ENCODE measurements around the gene ZBTB20.

The ZBTB20 gene

GRCh38 chr3:114432310-114432709, 714.8 kb downstream of the ZBTB20 start:
- DNase-seq (ENCODE audit: low read depth, low spot score) = no peak
- TF ChIP-seq CTCF (IDR thresholded peaks at IDR 0.05; ENCODE audit: insufficient read depth, low read length, missing control alignments) = no peak
- ChIA-PET CTCF (interaction anchor here (1.5 to 3.2 kb wide), 3 partner anchors 10 to 27 kb away, joined by 4 to 20 read pairs (median 9); no protein-coding TSS in a partner anchor), POLR2A (no interaction called here)
- H3K4me3 ChIP-seq (ENCODE audit: low read depth, low read length) = no peak overlapping the region

- ChIA-PET POLR2A (no interaction called here), CTCF (no interaction called here)
- no peak for TF ChIP-seq CTCF (IDR thresholded peaks at IDR 0.05; ENCODE audit: insufficient read depth, low read length, missing control alignments)
- H3K4me3 ChIP-seq (ENCODE audit: low read depth, low read length) = no peak overlapping the region
- DNase-seq (ENCODE audit: low read depth, low spot score) = no peak
Measured at GRCh38 chr3:114428044-114428595, 719.0 kb downstream of the ZBTB20 start.

DNA sequence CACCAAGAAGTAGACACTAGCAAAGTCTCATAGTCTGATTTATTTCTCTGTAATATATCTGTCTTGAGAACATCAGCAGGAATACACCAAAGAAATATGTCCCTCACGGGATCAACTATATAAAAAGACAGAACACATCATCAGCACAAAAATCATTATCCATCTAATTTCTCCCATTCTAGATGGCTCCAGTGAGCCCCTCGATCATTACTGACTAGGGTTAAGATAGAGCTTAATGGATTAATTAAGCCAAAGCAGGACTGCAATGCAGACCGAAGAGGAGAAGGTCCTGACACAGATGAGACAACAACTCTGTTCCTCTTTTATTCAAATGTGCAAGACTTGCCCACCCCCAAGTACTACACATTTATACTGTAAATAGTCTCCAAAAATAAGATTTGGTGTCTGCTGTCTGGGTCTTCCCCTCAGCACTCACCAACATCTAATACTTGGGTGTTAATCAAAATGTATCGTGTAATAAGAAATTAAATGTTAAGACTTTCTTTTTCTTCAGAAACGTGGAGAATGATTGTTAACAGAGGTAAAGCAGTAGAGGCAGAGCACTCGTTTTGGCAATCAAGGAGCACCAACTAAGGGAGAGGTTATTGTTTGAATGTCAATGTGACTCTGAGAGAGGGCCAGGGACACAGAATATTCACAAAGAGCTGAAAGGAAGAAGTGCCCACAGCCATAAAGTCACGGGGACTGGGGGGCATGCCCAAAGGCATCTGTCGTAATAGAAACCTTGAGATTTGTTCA, 719.6 kb downstream of the ZBTB20 start:
- H3K4me3 ChIP-seq (ENCODE audit: low read depth, low read length) = no peak overlapping the region
- POLR2A ChIA-PET = no interaction called here
- TF ChIP-seq CTCF (IDR thresholded peaks at IDR 0.05; ENCODE audit: insufficient read depth, low read length, missing control alignments) = no peak
- CTCF ChIA-PET = no interaction called here
- DNase-seq (ENCODE audit: low read depth, low spot score) = no peak

DNA sequence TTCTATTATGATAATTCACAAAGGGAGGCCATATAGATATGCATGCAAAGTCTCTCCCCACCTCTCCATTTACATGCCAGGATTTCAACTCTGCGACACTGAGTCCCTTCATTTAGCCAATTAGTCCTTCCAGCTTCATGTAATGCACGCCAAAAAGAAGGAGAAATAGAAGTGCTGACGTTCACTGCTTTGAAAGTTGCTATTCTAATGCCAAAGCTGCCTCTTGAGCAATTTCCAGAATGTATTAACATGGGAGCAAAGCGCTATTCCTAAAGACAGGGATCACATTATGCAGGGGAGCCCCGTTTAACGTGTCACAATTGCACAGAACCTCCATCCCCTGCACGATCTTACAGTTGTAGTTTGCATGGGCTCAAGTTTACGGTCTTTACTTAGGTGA, 722.8 kb downstream of the ZBTB20 start:
- POLR2A ChIA-PET = no interaction called here
- H3K4me3 ChIP-seq (ENCODE audit: low read depth, low read length) = no peak overlapping the region
- TF ChIP-seq CTCF (IDR thresholded peaks at IDR 0.05; ENCODE audit: insufficient read depth, low read length, missing control alignments) = no peak
- CTCF ChIA-PET = interaction anchor here (0.8 to 3.6 kb wide), 4 partner anchors 11 to 63 kb away, joined by 3 to 18 read pairs (median 4); no protein-coding TSS in a partner anchor
- DNase-seq (ENCODE audit: low read depth, low spot score) = no peak

- ChIA-PET POLR2A (no interaction called here), CTCF (interaction anchor here (1.6 to 11.4 kb wide), 5 partner anchors 9 to 59 kb away, joined by 5 to 121 read pairs (median 15); no protein-coding TSS in a partner anchor)
- no peak for DNase-seq (ENCODE audit: low read depth, low spot score)
- no peak for TF ChIP-seq CTCF (IDR thresholded peaks at IDR 0.05; ENCODE audit: insufficient read depth, low read length, missing control alignments)
- no peak overlapping the region for H3K4me3 ChIP-seq (ENCODE audit: low read depth, low read length)
Measured at GRCh38 chr3:114421204-114421603, 725.9 kb downstream of the ZBTB20 start.

DNA sequence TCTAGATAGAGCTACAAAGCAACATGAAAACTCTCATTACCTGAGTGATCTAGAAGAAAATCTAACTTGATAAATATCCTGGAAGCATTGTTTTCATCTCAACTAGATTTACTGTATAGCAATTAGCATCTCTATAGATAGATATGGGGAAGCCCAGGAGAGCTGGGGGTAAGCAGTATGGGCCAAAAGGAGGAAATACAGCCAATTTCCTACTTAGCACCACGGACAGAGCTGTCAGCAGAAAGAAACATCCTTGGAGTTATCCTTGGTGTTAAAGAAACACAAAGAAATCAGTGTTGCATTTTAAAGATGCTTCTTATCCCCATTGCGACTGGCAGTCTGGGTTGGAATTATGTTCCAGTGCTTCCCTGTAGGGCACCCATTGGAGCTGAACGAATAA, 727.0 kb downstream of the ZBTB20 start:
- TF ChIP-seq CTCF (IDR thresholded peaks at IDR 0.05; ENCODE audit: insufficient read depth, low read length, missing control alignments) = no peak
- CTCF ChIA-PET = interaction anchor here (1.0 to 11.4 kb wide), 10 partner anchors 10 to 365 kb away, joined by 3 to 121 read pairs (median 8); no protein-coding TSS in a partner anchor
- DNase-seq (ENCODE audit: low read depth, low spot score) = no peak
- POLR2A ChIA-PET = no interaction called here
- no peak overlapping the region for H3K4me3 ChIP-seq (ENCODE audit: low read depth, low read length)

Measured in AG04449 (cell line).